Keratinocyte (primary cell): ENCODE measurements around the gene IRAK3. TPM values are rescaled to one million over a fixed set of nuclear protein-coding genes. Genes with fewer than 3 reads are reported as not detected.

ENCODE experiments used
- DNase-seq: peaks from one replicate; pipeline ENCODE4 v3.0.0-alpha.2; 2011; ENCODE audit warnings: low read depth, missing footprints, low spot score
- FAIRE-seq: peaks from 2 replicates; lab custom pipeline; 2011; peaks lifted over from hg19 to GRCh38; lab: Jason Lieb, UNC
- H2AFZ ChIP-seq: 2 replicates; pipeline ENCODE4 v1.6.0; 2012; ENCODE audit warnings: low read length, control low read depth, inconsistent platforms; ENCODE audit not compliant: control insufficient read depth
- H3K27ac ChIP-seq: 2 replicates; pipeline ENCODE4 v1.5.1; 2011; ENCODE audit warnings: low read length; ENCODE audit not compliant: control insufficient read depth, insufficient read depth
- H3K27me3 ChIP-seq: 3 replicates; pipeline ENCODE4 v1.6.0; 2011; ENCODE audit warnings: low read length; ENCODE audit not compliant: control insufficient read depth, insufficient read depth; ENCODE audit errors: extremely low read depth
- H3K36me3 ChIP-seq, 2 experiments: 2 replicates in 1 of 2; 3 replicates in 1 of 2; pipeline ENCODE4 v1.5.1; 2011; ENCODE audit warnings: low read length in 2 of 2, mild to moderate bottlenecking in 1 of 2; ENCODE audit not compliant: control insufficient read depth in 2 of 2, insufficient read depth in 2 of 2; ENCODE audit errors: extremely low read depth in 1 of 2
- H3K4me1 ChIP-seq: 3 replicates; pipeline ENCODE4 v1.5.1; 2011; ENCODE audit warnings: low read length; ENCODE audit not compliant: control insufficient read depth, insufficient read depth; ENCODE audit errors: extremely low read depth
- H3K4me2 ChIP-seq: 3 replicates; pipeline ENCODE4 v1.6.0; 2011; ENCODE audit warnings: low read depth, low read length; ENCODE audit not compliant: control insufficient read depth, insufficient read depth; ENCODE audit errors: extremely low read depth
- H3K4me3 ChIP-seq, 3 experiments: fragments of 200-600 bp in 1 of 3; sonication (generic) in 1 of 3; 2 replicates in 2 of 3; 3 replicates in 1 of 3; pipeline ENCODE4 v1.5.1; 2011 to 2016; ENCODE audit warnings: low read length in 3 of 3, mild to moderate bottlenecking in 3 of 3, control low read depth in 2 of 3, inconsistent platforms in 1 of 3, low read depth in 1 of 3, mixed read lengths in 1 of 3, mixed run types in 1 of 3, moderate library complexity in 1 of 3; ENCODE audit not compliant: control insufficient read depth in 2 of 3, insufficient read depth in 2 of 3; ENCODE audit errors: extremely low read depth in 1 of 3
- H3K79me2 ChIP-seq: 2 replicates; pipeline ENCODE4 v1.6.0; 2012; ENCODE audit warnings: low read length; ENCODE audit not compliant: control insufficient read depth, insufficient read depth
- H3K9ac ChIP-seq: 3 replicates; pipeline ENCODE4 v1.6.0; 2011; ENCODE audit warnings: low read length; ENCODE audit not compliant: control insufficient read depth, insufficient read depth; ENCODE audit errors: extremely low read depth
- H3K9me1 ChIP-seq: 3 replicates; pipeline ENCODE4 v1.6.0; 2011; ENCODE audit warnings: low read length; ENCODE audit not compliant: control insufficient read depth, insufficient read depth; ENCODE audit errors: extremely low read depth
- H3K9me3 ChIP-seq: 2 replicates; pipeline ENCODE4 v1.5.1; 2012; ENCODE audit warnings: low read depth, low read length; ENCODE audit not compliant: control insufficient read depth
- H4K20me1 ChIP-seq: 3 replicates; pipeline ENCODE4 v1.6.0; 2011; ENCODE audit warnings: low read length; ENCODE audit not compliant: control insufficient read depth, insufficient read depth; ENCODE audit errors: extremely low read depth
- EZH2 ChIP-seq: IDR thresholded peaks from one replicate; pipeline ENCODE4 v1.6.1; 2012; ENCODE audit warnings: inconsistent platforms, mild to moderate bottlenecking, low read length, moderate library complexity
- dilution Hi-C: fragments of 300-500 bp; cut with MboI; formaldehyde crosslinking; loops from one replicate; pipeline ENCODE4 v1.7.0; 2020; ENCODE audit warnings: low sequenced_read_pairs; ENCODE audit not compliant: extremely low pct_ligation_motif_present
- polyA plus RNA-seq, 5 experiments: library from polyadenylated mRNA; depleted of rRNA in 3 of 5; stranded (reverse) in 3 of 5; stranded (forward) in 1 of 5; unstranded in 1 of 5; fragments of >200 nt; gene quantifications; 1 replicate in 1 of 5; 2 replicates in 3 of 5; 3 replicates in 1 of 5; pipeline versions ENCODE4 v1.2.1 to v1.2.3, GENCODE V29; 2011 to 2012; ENCODE audit warnings: missing spikeins in 2 of 5, low read depth in 1 of 5, low replicate concordance in 1 of 5
- TF ChIP-seq, protein P1 (sequence below), 3 experiments: IDR thresholded peaks in 1 of 3; conservative IDR thresholded peaks in 1 of 3; optimal IDR thresholded peaks in 1 of 3; 2 replicates in 2 of 3; 3 replicates in 1 of 3; pipeline versions ENCODE3 to v1.5.1; 2011; ENCODE audit warnings: low read length in 3 of 3, mild to moderate bottlenecking in 3 of 3, moderate library complexity in 2 of 3, control low read depth in 1 of 3, inconsistent platforms in 1 of 3; ENCODE audit not compliant: insufficient read depth in 2 of 3; ENCODE audit errors: extremely low read depth in 1 of 3

IRAK3 gene
- polyA plus RNA-seq, 1 donor (not counting 4 experiments of a cell fraction or from before 2014, with no cell fraction given) = 0.07 TPM

DNA sequence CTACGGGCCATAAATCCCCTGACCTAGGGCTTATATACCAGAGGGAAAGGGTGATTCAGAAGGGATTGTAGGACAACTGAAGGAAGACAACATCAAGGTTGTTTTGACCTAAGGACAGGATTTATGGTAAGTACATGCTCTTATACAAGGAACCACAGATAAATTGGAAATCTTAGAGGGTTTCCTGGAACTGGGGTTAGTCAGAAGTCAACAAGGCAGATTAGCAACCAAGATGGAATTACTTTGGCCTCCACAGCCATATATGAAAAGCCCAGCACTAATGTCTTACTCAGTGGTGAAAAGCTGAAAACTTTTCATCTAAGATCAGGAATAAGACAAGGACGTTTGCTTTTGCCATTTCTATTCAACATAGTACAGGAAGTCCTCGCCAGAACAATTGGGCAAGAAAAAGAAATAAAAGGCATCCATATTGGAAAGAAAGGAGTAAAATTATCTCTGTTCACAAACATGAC lies 24.6 kb upstream of the IRAK3 start:
- dilution Hi-C loops = no loop called here
- H2AFZ ChIP-seq = no peak overlapping the region
- peaks cover 0 to 2% of the 10 kb centered on the region in 2 experiments for H3K36me3 ChIP-seq
- H3K9me1 ChIP-seq = no peaks in the 10 kb centered on the region
- DNase-seq (no peak), FAIRE-seq (no peak)
- peaks cover 73% of the 10 kb centered on the region for H3K79me2 ChIP-seq
- H3K9me3 ChIP-seq = no peaks in the 10 kb centered on the region
- H3K4me2 ChIP-seq = no peak overlapping the region
- no peak overlapping the region for H3K4me3 ChIP-seq
- H3K27ac ChIP-seq = no peak overlapping the region
- TF ChIP-seq, protein P1, sequence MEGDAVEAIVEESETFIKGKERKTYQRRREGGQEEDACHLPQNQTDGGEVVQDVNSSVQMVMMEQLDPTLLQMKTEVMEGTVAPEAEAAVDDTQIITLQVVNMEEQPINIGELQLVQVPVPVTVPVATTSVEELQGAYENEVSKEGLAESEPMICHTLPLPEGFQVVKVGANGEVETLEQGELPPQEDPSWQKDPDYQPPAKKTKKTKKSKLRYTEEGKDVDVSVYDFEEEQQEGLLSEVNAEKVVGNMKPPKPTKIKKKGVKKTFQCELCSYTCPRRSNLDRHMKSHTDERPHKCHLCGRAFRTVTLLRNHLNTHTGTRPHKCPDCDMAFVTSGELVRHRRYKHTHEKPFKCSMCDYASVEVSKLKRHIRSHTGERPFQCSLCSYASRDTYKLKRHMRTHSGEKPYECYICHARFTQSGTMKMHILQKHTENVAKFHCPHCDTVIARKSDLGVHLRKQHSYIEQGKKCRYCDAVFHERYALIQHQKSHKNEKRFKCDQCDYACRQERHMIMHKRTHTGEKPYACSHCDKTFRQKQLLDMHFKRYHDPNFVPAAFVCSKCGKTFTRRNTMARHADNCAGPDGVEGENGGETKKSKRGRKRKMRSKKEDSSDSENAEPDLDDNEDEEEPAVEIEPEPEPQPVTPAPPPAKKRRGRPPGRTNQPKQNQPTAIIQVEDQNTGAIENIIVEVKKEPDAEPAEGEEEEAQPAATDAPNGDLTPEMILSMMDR (optimal IDR thresholded peaks at IDR 0.05 in 1 of 3, IDR thresholded peaks at IDR 0.05 in 1 of 3, conservative IDR thresholded peaks at IDR 0.05 in 1 of 3; ENCODE audit: extremely low read depth in 1 of 3, insufficient read depth in 2 of 3, low read length in 3 of 3) = no peak
- no peak for TF ChIP-seq EZH2
- H3K27me3 ChIP-seq = no peaks in the 10 kb centered on the region
- H3K4me1 ChIP-seq = peaks cover 4% of the 10 kb centered on the region
- no peaks in the 10 kb centered on the region for H4K20me1 ChIP-seq
- H3K9ac ChIP-seq = no peak overlapping the region

DNA sequence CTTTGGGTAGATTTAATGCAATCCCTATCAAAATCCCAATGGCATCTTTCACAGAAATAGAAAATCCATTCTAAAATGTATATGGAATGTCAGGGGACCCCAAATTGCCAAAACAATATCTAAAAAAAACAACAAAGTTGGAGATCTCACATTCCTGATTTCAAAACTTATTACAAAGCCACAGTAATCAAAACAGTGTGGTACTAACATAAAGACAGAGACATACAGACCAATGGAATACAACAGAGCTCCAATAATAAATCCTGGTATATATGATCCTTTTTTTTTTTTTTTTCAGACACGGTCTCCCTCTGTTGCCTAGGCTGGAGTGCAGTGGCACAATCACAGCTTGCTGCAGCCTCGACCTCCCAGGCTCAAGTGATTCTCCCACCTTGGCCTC lies 23.9 kb upstream of the IRAK3 start:
- no peak overlapping the region for H3K4me2 ChIP-seq
- H3K27ac ChIP-seq = no peak overlapping the region
- no peaks in the 10 kb centered on the region for H3K36me3 ChIP-seq
- H3K27me3 ChIP-seq = no peaks in the 10 kb centered on the region
- peaks cover 69% of the 10 kb centered on the region for H3K79me2 ChIP-seq
- no peak for FAIRE-seq
- H3K4me3 ChIP-seq = no peak overlapping the region
- no peak for TF ChIP-seq EZH2
- TF ChIP-seq, protein P1 (optimal IDR thresholded peaks at IDR 0.05 in 1 of 3, IDR thresholded peaks at IDR 0.05 in 1 of 3, conservative IDR thresholded peaks at IDR 0.05 in 1 of 3; ENCODE audit: extremely low read depth in 1 of 3, insufficient read depth in 2 of 3, low read length in 3 of 3) = no peak
- H3K4me1 ChIP-seq = peaks cover 4% of the 10 kb centered on the region
- DNase-seq = no peak
- dilution Hi-C loops = no loop called here
- no peaks in the 10 kb centered on the region for H3K9me1 ChIP-seq
- H4K20me1 ChIP-seq = no peaks in the 10 kb centered on the region
- H3K9me3 ChIP-seq = no peaks in the 10 kb centered on the region
- H3K9ac ChIP-seq = no peak overlapping the region
- no peak overlapping the region for H2AFZ ChIP-seq
